ENCODE data around the gene PPM1B. TPM values are rescaled to one million over a fixed set of nuclear protein-coding genes. Genes with fewer than 3 reads are reported as not detected.
A peak's percentile ranks its signal among the peaks of the same experiment; 100 is the strongest.

PPM1B gene
- 25.2 and 49.5 TPM in 2 replicates for total RNA-seq (2014; rRNA removed; shearing (Covaris generic); ENCODE audit: low replicate concordance)

DNA sequence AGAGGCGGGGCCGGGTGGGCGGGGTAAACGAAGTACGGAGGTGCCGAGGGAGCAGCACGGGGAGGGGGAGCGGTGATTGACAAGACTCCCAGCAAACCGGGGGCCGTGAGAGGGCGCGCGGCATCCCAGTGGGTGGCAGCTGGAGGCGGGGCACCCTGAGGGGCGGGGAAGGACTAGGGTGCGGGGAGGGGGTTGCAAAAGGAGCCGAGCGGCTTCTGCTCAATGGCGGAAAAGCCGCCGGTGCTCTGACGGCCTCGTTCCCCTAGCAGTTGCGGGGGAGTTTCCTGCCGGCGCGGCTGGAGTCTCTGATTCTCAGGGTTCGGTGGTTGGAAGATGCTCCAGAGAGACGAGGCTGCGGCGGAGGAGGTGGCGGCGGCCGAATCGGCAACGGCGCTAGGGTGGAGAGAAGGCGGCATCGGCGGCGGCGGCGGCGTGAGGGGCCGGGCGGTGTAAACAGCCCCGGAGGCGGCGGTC is at the start of gene PPM1B:
TSS of gene PPM1B (plus strand) at position 195 of the 474 bp plus-strand sequence. CDS start 32,325 bp downstream, outside the sequence.
- Histone ChIP-seq H3K27ac (ENCODE audit: low read length) (peak within 1 kb of the TSS; percentile 72), H3K9me2 (replicated peaks; ENCODE audit: insufficient read depth, low read length) (no peaks in the 10 kb centered on the region), H3K4me1 (ENCODE audit: low read length) (peaks cover 27% of the 10 kb centered on the region), H3K36me3 (ENCODE audit: insufficient read depth, low read length) (no peaks in the 10 kb centered on the region; the same call in 1 of the 2 replicates), H3K9ac (ENCODE audit: low read length) (peak within 1 kb of the TSS; percentile 93), H3K27me3 (ENCODE audit: low read length) (no peaks in the 10 kb centered on the region), H3K9me3 (ENCODE audit: low read length) (peaks cover 4% of the 10 kb centered on the region; the same call in 1 of the 2 replicates), H4K20me1 (ENCODE audit: insufficient read depth, low read depth, low read length) (peaks cover 22% of the 10 kb centered on the region), H2AFZ (ENCODE audit: low read length) (peak within 1 kb of the TSS; percentile 94), H3K79me2 (ENCODE audit: low read length) (peaks cover 49% of the 10 kb centered on the region), H3K4me3 (ENCODE audit: low read length) (peak within 1 kb of the TSS; percentile 97), H3K4me2 (ENCODE audit: low read depth, low read length, poor library complexity, severe bottlenecking) (peak within 1 kb of the TSS; percentile 90)
- DNase-seq = no peak

DNA sequence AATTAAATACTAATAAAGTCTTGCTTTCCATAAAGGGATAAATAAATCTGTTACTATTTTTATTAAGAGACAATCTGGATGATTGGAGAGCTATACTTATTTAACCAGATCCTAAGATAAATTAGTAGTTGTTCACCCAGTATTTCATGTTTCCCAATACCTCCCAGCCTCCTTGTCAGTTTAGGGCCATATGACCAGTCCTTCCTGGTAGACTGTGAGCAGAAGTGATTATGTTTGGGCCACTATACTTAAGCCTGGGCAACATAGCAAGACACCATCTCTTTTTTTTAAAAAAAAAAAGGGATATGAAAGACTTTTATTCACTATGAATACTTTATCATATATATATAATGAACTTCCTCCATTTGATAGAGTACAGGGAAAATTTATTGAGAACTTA is 48.8 kb upstream of the PPM1B start:
- DNase-seq = no peak
- no peak overlapping the region for H3K4me3 ChIP-seq (ENCODE audit: low read length)

DNA sequence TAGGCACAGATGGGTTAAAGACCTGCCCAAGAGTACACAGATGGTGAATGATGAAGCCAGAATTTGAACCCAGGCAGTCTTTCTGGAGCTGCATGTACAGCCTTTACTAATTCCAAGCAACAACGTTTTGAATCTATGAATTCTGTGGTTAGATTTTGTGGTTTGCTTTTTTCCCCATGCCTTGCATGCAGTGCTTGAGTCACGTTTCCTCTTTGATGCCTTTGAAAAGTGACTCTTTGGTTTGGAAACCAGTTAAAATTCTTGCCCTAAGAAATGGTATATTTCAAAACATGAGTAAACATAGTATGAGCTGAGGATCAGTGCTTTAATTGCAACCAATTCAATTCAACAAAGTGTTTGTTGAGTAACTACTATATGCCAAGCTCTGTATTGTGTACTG is 48.2 kb upstream of the PPM1B start:
- H3K9ac ChIP-seq (ENCODE audit: low read length) = no peak overlapping the region
- no peaks in the 10 kb centered on the region for H3K36me3 ChIP-seq (ENCODE audit: insufficient read depth, low read length)
- no peak overlapping the region for H3K27ac ChIP-seq (ENCODE audit: low read length)
- no peaks in the 10 kb centered on the region for H3K9me3 ChIP-seq (ENCODE audit: low read length)
- no peaks in the 10 kb centered on the region for H3K27me3 ChIP-seq (ENCODE audit: low read length)
- H3K79me2 ChIP-seq (ENCODE audit: low read length) = no peaks in the 10 kb centered on the region
- H3K4me2 ChIP-seq (ENCODE audit: low read depth, low read length, poor library complexity, severe bottlenecking) = no peak overlapping the region
- no peak for DNase-seq
- H2AFZ ChIP-seq (ENCODE audit: low read length) = no peak overlapping the region
- H3K4me3 ChIP-seq (ENCODE audit: low read length) = no peak overlapping the region
- H3K4me1 ChIP-seq (ENCODE audit: low read length) = no peaks in the 10 kb centered on the region
- H4K20me1 ChIP-seq (ENCODE audit: insufficient read depth, low read depth, low read length) = no peaks in the 10 kb centered on the region
- no peaks in the 10 kb centered on the region for H3K9me2 ChIP-seq (replicated peaks; ENCODE audit: insufficient read depth, low read length)

More for the DNA sequence above, 48.8 kb upstream of the PPM1B start:
- Histone ChIP-seq H4K20me1 (ENCODE audit: insufficient read depth, low read depth, low read length) (no peaks in the 10 kb centered on the region), H3K9me3 (ENCODE audit: low read length) (no peaks in the 10 kb centered on the region), H2AFZ (ENCODE audit: low read length) (no peak overlapping the region), H3K27ac (ENCODE audit: low read length) (no peak overlapping the region), H3K27me3 (ENCODE audit: low read length) (no peaks in the 10 kb centered on the region), H3K36me3 (ENCODE audit: insufficient read depth, low read length) (no peaks in the 10 kb centered on the region), H3K9me2 (replicated peaks; ENCODE audit: insufficient read depth, low read length) (no peaks in the 10 kb centered on the region), H3K4me1 (ENCODE audit: low read length) (no peaks in the 10 kb centered on the region), H3K9ac (ENCODE audit: low read length) (no peak overlapping the region), H3K4me2 (ENCODE audit: low read depth, low read length, poor library complexity, severe bottlenecking) (no peak overlapping the region), H3K79me2 (ENCODE audit: low read length) (no peaks in the 10 kb centered on the region)

DNA sequence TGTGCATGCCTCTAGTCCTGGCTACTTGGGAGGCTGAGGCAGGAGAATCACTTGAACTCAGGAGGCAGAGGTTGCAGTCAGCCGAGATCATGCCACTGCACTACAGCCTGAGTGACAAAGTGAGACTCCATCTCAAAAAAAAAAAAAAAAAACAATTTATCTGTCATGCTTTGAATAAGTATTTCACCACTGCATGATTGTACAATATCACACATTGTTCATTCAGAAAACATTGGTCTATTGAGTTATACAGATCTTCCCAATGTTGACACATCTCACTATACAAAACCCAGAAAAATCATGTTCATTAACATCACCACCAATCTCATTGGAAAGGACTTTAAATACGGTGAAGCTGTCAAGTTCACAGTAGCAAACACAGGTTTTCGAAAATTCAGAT is 46.8 kb upstream of the PPM1B start:
- Histone ChIP-seq H3K27me3 (ENCODE audit: low read length) (no peaks in the 10 kb centered on the region), H3K4me1 (ENCODE audit: low read length) (no peaks in the 10 kb centered on the region), H3K27ac (ENCODE audit: low read length) (no peak overlapping the region), H3K4me3 (ENCODE audit: low read length) (no peak overlapping the region), H3K4me2 (ENCODE audit: low read depth, low read length, poor library complexity, severe bottlenecking) (no peak overlapping the region), H2AFZ (ENCODE audit: low read length) (no peak overlapping the region), H3K9me2 (replicated peaks; ENCODE audit: insufficient read depth, low read length) (no peaks in the 10 kb centered on the region), H4K20me1 (ENCODE audit: insufficient read depth, low read depth, low read length) (no peaks in the 10 kb centered on the region), H3K9me3 (ENCODE audit: low read length) (no peaks in the 10 kb centered on the region), H3K9ac (ENCODE audit: low read length) (no peak overlapping the region), H3K36me3 (ENCODE audit: insufficient read depth, low read length) (no peaks in the 10 kb centered on the region), H3K79me2 (ENCODE audit: low read length) (no peaks in the 10 kb centered on the region)
- no peak for DNase-seq

DNA sequence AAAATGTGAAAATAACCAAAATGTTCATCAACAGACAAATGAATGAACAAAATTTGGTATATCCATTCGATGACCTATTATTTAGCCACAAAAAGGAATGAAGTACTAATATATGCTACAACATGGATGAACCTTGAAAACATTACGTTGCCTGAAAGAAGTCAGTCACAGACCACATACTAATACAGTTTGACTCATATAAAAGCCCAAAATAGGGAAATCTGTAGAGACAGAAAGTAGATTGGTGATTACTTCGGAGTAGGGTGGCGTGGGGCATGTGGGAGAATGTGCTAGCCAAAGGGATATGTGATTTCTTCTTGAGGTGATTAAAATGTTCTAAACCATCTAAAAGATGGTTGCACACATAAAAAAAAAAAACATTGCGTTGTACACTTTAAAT is 44.2 kb upstream of the PPM1B start:
- H3K79me2 ChIP-seq (ENCODE audit: low read length) = no peaks in the 10 kb centered on the region
- H3K4me3 ChIP-seq (ENCODE audit: low read length) = no peak overlapping the region
- no peaks in the 10 kb centered on the region for H3K9me2 ChIP-seq (replicated peaks; ENCODE audit: insufficient read depth, low read length)
- DNase-seq = no peak
- H3K4me2 ChIP-seq (ENCODE audit: low read depth, low read length, poor library complexity, severe bottlenecking) = no peak overlapping the region
- no peaks in the 10 kb centered on the region for H4K20me1 ChIP-seq (ENCODE audit: insufficient read depth, low read depth, low read length)
- H2AFZ ChIP-seq (ENCODE audit: low read length) = no peak overlapping the region
- no peak overlapping the region for H3K9ac ChIP-seq (ENCODE audit: low read length)
- H3K9me3 ChIP-seq (ENCODE audit: low read length) = no peaks in the 10 kb centered on the region
- no peaks in the 10 kb centered on the region for H3K36me3 ChIP-seq (ENCODE audit: insufficient read depth, low read length)
- H3K4me1 ChIP-seq (ENCODE audit: low read length) = no peaks in the 10 kb centered on the region
- H3K27me3 ChIP-seq (ENCODE audit: low read length) = no peaks in the 10 kb centered on the region
- H3K27ac ChIP-seq (ENCODE audit: low read length) = no peak overlapping the region

DNA sequence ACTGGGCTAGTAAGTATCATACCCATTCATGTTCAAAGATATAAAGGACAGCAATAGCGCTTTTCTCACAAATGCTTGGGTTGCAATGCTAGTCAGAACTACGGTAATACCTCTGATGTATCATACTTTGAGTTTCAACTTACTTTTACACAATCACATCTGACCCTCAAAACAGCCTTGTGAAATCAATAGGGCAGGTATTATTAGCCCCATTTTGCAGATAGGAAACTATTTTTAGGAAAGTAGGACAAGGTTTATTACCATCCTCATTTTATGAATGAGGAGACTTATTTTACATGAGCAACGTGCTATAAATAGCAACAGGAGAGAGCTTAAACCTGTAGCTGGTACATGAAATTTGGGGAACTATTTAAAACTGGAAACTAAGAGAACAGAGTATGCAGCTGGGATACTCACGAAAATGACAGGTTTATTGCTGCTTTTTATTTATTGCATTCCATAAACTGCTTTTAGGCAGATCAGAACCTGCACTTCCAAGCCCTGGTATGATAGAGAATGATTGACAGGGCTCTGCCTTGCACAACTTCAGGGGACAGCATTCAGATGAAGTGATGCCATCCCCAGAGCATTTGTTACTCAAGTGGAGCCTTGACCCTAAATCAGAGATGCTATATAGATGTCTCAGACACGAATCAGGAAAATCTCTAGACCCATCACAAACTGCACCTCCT is 42.4 kb upstream of the PPM1B start:
- H3K9ac ChIP-seq (ENCODE audit: low read length) = no peak overlapping the region
- no peak overlapping the region for H3K4me2 ChIP-seq (ENCODE audit: low read depth, low read length, poor library complexity, severe bottlenecking)
- no peak for DNase-seq
- no peak overlapping the region for H3K4me3 ChIP-seq (ENCODE audit: low read length)
- H3K27ac ChIP-seq (ENCODE audit: low read length) = no peak overlapping the region
- no peaks in the 10 kb centered on the region for H3K4me1 ChIP-seq (ENCODE audit: low read length)
- no peaks in the 10 kb centered on the region for H3K36me3 ChIP-seq (ENCODE audit: insufficient read depth, low read length)
- H3K9me3 ChIP-seq (ENCODE audit: low read length) = no peaks in the 10 kb centered on the region
- H4K20me1 ChIP-seq (ENCODE audit: insufficient read depth, low read depth, low read length) = no peaks in the 10 kb centered on the region
- H3K27me3 ChIP-seq (ENCODE audit: low read length) = no peaks in the 10 kb centered on the region
- no peaks in the 10 kb centered on the region for H3K79me2 ChIP-seq (ENCODE audit: low read length)
- H2AFZ ChIP-seq (ENCODE audit: low read length) = no peak overlapping the region
- H3K9me2 ChIP-seq (replicated peaks; ENCODE audit: insufficient read depth, low read length) = no peaks in the 10 kb centered on the region

DNA sequence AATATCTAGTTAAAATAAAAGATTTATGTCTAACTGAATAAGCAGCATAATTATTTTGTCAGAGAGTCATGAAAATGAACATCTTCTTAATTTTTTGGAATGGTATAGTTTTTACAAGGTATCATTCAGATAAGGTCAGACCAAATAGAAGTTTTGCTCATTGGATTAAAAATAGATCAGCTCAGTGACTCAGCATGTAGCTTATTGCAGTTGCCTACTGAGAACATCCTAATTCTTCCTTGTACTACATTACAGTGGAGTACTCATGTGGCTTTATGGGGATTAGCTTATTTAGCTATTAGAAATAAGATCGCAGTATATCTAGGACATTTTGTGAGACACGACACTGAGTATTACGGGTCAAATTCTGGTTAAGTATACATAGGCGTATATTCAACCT is 38.2 kb upstream of the PPM1B start:
- Histone ChIP-seq H2AFZ (ENCODE audit: low read length) (no peak overlapping the region), H3K4me1 (ENCODE audit: low read length) (no peaks in the 10 kb centered on the region), H3K79me2 (ENCODE audit: low read length) (no peaks in the 10 kb centered on the region), H4K20me1 (ENCODE audit: insufficient read depth, low read depth, low read length) (no peaks in the 10 kb centered on the region), H3K9me3 (ENCODE audit: low read length) (no peaks in the 10 kb centered on the region), H3K27ac (ENCODE audit: low read length) (no peak overlapping the region), H3K36me3 (ENCODE audit: insufficient read depth, low read length) (no peaks in the 10 kb centered on the region), H3K4me2 (ENCODE audit: low read depth, low read length, poor library complexity, severe bottlenecking) (no peak overlapping the region), H3K4me3 (ENCODE audit: low read length) (no peak overlapping the region), H3K9ac (ENCODE audit: low read length) (no peak overlapping the region), H3K27me3 (ENCODE audit: low read length) (no peaks in the 10 kb centered on the region), H3K9me2 (replicated peaks; ENCODE audit: insufficient read depth, low read length) (no peaks in the 10 kb centered on the region)
- DNase-seq = no peak

DNA sequence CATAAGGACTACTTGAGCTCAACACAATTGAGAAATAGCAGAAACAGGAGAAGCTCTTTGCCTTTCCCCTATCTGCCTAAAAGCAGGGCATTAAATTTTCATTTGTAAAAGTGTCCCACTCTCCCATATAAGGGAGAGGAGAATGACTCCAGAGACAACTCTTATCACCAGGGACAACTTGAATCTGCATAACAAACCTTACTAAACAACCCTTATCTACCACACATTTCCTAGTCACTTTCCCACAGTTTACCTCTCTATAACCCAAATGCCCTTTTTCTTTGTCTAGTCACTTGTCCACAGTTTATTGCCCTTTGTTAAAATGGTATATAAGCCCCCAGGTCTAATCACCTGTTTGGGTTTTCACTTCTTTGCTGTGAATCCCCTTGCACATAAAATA is 37.5 kb upstream of the PPM1B start:
- H3K4me2 ChIP-seq (ENCODE audit: low read depth, low read length, poor library complexity, severe bottlenecking) = no peak overlapping the region
- no peaks in the 10 kb centered on the region for H3K9me3 ChIP-seq (ENCODE audit: low read length)
- DNase-seq = no peak
- H4K20me1 ChIP-seq (ENCODE audit: insufficient read depth, low read depth, low read length) = no peaks in the 10 kb centered on the region
- H3K27ac ChIP-seq (ENCODE audit: low read length) = no peak overlapping the region
- no peak overlapping the region for H3K4me3 ChIP-seq (ENCODE audit: low read length)
- H3K4me1 ChIP-seq (ENCODE audit: low read length) = no peaks in the 10 kb centered on the region
- no peaks in the 10 kb centered on the region for H3K27me3 ChIP-seq (ENCODE audit: low read length)
- H2AFZ ChIP-seq (ENCODE audit: low read length) = no peak overlapping the region
- no peak overlapping the region for H3K9ac ChIP-seq (ENCODE audit: low read length)
- H3K36me3 ChIP-seq (ENCODE audit: insufficient read depth, low read length) = no peaks in the 10 kb centered on the region
- H3K79me2 ChIP-seq (ENCODE audit: low read length) = no peaks in the 10 kb centered on the region
- H3K9me2 ChIP-seq (replicated peaks; ENCODE audit: insufficient read depth, low read length) = no peaks in the 10 kb centered on the region
